Activated naive CD4-positive, alpha-beta T cell treated with Interleukin-2 at 50 U/mL for 16 hours (primary cell): Measurements from ENCODE around the gene FLII.
"Not testable (repeated sequence)": the region's sequence is repeated elsewhere in the genome, so short reads cannot be mapped to it uniquely, and the experiment has no call there.

Experiments
- DNase-seq: peaks from one replicate; pipeline ENCODE4 v3.0.0-alpha.2; 2020

Gene FLII

DNA sequence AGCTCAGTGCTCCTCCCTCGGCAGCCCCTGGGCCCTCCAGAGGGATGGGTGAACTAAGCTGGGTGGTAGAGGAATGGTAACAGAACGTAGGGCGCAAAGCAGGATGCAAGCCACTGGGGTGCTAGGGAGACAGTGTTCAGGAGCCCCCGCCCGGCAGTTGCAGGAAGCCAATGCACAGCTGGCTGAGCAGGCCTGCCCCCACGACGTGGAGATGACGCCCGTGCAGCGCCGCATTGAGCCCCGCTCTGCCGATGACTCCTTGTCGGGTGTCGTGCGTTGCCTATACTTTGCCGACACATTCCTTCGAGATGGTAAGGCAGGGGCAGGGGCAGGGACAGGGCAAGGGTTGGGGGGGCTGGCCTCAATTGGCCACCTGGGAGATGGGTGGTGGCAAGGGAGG is 20.2 kb downstream of the FLII start:
- no peak for DNase-seq

DNA sequence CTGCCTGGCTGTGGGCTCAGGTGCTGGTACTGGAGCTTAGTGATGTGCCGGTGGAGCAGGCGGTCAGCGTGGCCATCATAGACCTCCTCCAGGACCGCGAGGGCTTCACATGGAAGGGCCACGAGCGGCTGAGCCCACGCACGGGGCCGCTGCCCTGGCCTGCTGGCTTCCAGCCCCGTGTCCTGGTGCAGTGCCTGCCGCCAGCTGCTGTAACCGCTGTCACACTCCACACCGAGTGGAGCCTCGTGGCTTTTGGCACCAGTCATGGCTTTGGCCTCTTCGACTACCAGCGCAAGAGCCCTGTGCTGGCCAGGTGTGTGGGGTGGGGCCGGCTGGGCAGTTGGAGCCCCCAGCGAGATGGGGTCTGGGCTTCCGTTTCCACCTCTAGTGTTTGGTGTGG is 21.1 kb downstream of the FLII start:
- DNase-seq = no peak

DNA sequence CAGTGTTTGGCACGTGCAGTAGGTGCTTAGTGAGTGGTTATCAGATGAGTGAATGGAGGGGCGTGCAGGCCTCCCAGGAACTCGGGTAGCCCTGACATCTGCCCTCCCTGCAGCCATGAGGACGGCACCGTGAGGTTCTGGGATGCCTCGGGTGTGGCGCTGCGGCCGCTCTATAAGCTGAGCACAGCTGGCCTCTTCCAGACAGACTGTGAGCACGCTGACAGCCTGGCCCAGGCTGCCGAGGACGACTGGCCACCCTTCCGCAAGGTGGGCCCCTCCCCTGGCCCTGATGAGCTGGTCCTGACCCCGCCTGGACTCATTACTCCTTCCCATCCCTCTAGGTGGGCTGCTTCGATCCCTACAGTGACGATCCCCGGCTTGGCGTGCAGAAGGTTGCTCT is 22.0 kb downstream of the FLII start:
- DNase-seq = no peak

DNA sequence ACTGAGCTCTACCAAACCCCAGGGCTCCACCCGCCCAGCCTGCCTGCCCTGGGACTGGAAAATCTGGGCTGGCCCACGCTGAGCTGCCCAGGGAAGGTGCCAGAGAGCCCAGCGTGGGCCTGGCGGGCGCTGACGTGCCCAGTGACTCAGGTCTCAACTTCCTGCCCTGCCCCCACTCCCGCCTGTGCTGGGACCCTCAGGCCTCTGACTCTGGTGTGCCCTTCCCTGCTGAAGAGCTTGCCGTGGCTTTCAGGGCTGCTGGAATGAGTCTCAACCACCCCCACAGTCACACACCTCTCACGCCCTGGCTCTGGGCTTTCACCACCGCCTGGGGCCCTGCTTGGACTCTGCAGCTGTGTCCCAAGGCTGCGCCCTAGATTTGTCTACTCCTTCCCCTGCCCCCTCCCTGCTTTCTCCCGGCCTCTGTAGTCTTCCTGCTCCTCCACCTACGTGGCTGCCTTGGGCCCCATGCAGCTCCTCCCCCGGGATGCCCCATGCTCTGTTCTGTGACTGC is 22.7 kb downstream of the FLII start:
- peak; percentile 45 for DNase-seq

DNA sequence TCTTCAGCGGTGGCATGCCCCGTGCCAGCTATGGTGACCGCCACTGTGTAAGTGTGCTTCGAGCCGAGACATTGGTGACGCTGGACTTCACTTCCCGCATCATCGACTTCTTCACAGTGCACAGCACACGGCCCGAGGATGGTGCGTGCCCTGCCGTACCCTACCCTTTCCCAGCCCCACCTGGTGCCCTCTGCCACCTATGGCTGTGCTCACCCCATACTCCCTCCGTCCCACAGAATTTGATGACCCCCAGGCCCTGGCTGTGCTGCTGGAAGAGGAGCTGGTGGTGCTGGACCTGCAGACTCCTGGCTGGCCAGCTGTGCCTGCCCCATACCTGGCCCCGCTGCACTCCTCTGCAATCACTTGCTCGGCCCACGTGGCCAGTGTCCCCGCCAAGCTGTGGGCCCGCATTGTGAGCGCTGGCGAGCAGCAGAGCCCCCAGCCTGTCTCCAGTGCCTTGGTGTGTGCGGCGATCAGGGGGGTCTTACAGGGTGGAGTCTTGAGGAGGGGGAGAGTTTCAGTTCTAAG is 23.6 kb downstream of the FLII start:
- no peak for DNase-seq

DNA sequence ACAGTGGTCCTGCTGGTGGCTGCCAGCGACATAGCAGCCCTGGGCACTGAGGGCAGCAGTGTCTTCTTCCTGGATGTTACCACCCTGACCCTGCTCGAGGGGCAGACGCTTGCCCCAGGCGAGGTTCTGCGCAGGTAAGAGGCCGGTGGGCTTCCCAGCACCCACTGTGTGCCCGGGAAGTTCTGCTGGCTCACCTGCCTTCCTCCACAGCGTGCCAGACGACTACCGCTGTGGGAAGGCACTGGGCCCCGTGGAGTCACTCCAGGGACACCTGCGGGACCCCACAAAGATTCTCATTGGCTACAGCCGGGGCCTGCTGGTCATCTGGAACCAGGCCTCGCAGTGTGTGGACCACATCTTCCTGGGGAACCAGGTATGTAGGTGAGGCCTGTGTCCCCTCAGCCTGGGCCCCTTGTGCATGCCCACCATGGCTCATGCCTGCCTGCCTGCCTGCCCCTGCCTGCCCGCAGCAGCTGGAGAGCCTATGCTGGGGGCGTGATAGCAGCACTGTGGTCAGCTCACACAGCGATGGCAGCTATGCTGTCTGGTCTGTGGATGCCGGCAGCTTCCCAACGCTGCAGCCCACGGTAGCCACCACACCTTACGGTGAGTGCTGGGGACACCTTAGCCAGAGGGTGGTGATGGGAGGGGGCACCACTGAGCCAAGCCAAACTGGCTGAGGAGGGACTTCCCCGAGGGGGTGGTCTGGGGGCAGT is 24.6 kb downstream of the FLII start:
- DNase-seq = no peak

DNA sequence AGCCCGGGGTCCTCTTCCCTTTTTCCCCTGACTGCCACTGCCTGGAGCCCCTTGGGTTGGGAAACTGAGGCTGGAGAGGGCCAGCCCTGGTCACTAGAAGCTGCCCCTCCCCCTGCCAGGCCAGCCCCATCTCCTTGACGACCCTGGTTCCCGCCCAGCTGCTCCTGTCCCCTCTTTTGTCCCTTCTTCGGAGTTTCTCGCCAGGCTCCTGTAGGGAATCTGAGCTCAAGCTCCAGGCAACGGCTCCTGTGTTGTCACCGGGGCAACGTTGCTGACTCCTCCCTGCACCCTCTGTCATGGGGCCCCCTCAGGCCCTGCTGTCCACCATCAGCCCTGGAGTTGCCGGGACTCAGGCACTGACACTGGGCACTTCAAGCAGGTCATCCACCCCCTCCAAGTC is 27.4 kb downstream of the FLII start:
- no peak for DNase-seq

DNA sequence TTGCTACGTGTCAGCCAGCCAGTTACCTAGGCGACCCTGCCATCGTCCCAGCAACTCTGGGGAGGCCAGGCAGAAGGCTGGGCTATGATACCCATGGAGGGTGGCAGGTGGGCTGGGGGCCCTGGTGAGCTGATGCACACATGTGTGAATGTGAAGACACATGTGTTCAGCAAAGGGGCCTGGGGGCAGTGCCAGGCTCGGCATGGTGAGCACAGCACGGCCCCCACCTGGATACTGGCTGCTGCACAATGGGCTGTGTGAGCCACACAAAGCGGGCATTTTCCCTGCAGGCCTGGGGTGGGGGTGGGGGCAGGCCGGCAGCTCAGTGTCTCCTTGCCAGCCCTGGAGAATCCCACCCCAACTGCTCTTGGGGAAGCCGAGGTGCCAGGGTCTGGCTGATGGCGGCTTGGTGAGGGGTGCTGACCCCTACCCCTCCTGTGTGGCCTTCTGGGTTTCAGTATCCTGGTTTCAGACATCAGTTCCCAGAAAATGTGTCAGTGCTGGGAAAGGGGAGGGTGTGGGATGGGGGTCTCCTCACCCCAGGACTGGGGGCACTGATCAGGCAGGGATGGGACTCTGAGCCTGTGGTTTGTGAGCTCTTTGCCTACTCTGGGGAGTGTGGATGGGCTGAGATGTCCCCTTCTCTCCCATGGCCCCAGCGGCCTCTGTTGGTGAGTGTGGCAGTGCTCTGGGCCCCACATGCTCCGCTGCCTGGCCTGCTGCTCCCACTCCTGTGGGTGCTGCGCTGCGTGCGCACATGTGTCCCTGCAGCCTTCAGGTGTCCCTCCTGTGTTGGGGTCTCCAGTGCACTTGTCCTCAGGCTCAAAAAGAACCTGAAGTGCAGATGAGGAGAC is 28.0 kb downstream of the FLII start:
- no peak for DNase-seq

DNA sequence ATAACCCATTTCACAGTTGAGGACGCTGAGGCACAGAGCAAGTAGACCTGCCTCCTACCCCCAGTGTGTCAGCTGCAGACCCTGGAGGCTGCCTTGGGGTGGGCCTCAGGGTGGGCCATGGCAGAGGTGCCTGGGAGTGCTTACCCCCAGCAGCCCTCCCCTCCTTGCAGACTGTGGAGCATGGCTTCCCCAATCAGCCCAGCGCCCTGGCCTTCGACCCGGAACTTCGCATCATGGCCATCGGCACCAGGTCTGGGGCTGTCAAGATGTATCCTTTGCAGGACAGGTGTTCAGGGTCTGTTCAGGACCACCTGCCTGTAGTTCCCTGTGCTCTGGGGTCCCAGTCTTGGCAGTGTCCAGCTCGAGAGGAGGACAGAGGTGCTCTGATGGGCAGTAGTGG is 28.8 kb downstream of the FLII start:
- no peak for DNase-seq

DNA sequence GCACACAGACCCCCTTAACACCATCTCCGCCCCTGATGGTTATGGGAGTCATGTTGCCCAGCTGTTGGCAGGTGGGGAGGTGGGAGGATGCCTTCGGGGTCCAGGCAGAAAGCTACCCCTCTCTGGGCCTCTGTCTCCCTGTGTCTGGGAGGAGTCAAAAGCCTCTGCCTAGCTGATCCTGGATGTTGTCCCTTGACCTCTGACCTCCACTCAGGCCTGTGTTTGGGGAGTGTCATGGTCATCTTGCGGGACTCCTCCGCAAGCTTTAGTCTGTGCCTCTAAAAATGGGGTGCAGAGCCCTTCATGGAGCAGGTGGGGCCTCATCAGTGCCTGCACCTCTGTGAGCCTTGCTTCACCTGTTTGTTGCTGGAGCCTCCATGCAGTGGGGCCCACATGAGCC is 29.3 kb downstream of the FLII start:
- DNase-seq = no peak

DNA sequence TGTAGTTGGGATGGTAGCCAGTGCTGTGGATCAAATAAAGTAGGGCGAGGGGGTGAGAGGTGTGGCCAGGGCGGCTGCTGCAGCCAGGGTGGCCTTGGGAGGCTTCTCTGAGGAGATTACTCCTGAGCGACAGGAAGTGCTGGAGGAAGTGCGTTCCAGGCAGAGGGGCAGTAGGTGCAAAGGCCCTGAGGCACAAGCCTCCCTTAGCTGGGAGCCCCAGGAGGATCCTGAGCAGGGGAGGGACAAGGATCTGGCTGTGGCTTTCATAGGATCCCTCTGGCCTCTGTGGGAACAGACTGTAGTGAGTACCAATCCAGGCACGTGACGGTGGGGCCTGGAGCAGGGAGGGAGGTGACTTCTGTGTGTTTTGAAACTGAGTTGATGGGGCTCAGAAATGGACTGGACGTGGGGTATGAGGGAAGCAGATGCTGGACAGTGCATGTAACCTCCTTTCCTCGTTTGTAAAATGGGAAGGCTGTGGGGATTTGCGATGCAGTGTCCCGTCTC is 30.3 kb downstream of the FLII start:
- DNase-seq = no peak

DNA sequence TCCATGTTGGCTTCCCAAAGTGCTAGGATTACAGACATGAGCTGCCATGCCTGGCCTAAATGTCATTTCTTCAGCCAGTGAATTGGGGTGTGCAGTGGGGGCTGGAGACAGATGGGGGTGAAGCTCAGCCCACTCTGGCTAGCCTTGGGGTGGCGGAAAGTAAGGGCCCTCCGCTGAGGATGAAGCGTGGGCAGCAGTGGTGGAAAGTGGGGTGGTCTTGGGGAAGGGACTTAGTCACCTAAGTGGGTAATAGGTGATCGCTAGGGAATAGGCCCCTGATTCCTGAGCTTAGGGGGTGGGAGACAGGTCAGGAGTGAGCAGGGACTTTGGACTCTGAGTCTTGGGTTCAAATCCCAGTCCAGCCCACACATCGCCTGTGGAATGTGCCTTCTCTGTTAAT is 30.9 kb downstream of the FLII start:
- no peak for DNase-seq

DNA sequence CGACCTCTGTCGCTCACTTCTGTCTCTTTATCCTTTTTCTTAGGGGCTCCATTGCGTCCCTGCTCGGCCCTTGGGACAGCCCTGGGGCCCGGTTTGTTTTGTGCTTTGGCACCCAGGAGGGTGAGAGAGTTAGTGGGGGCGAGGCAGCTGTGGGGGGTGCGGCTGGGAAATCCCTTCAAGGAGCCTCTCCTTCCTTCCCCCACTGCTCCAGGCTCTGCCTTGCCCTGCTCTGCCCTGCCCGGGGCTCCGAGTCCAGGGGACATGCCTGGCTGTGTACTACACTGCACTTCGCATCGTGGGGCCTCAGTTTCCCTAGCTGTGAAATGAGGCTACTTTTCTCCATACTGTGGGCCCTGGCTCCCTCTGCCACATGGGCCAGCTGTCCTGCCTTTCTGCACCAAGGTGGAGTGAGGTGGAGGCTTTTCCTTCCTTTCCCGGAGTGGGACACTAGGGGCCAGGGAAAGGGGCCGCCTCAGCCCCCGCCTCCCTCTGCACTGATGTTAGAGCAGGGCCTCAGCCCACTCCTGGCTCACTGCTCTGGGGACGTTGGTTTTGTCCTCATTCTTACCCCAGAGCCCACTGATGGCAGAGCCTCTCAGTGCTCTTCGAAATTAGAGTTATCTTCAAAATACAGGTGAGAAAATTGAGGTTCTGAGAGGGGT is 32.1 kb downstream of the FLII start:
- DNase-seq = no peak

DNA sequence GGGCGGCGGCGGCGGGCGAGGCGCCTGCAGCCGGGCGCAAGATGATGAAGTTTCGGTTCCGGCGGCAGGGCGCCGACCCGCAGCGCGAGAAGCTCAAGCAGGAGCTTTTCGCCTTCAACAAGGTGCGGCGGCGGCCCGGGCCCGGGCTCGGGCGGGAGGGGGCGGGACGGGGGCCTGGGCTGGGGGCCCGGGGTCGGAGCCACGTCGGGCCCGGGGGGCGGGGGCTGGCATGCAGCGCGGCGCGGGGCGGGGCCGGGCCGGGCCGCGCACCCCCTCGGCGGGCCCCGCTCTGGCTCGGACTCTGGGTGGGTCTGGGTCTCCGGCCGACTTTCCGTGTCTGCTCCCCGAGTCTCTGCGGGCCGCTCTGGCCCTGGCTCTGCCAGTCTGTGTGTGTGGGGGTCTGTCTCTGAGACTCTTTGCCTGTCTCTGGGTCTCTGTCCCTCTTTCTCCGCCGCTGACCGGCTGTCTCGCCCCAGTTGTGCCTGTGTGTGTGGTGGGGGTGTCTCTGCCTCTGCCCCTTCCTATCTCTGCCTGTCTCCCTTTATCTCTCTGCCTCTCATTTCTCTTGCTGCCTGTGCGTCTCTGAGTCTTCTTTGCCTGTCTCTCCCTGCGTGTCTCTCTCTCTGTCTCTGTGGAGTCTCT is 32.8 kb downstream of the FLII start:
- no peak for DNase-seq

DNA sequence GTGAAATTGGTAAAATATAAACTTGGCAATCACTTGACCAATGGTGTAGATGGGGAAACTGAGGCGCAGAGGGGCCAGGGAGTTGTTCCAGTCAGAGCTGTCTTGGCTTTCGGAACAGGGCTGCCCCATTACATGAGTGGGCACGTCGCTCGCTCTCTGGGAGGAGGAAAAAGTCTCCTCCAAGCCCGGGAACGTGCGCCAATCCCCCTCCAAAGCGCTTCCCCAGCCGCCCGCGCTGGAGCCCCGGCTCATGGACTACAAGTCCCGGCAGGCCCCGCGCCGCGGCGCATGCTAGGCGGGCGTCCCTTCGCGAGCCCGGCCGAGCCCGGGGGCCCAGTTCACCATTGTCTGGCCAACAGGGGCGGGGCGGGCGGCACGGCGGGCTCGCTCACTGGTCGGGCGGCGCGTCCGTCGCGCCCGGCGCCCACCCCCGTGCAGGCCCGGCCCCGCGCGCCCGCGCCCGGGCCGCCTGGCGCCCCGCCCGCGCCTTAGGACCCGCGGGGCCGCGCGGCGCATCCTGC is 33.4 kb downstream of the FLII start, which contains the start of gene LLGL1:
Gene LLGL1, plus strand, starts transcription at position 515 of the 521 bp plus-strand sequence. CDS start 48 bp downstream, outside the sequence.
- peak; percentile 95 for DNase-seq

DNA sequence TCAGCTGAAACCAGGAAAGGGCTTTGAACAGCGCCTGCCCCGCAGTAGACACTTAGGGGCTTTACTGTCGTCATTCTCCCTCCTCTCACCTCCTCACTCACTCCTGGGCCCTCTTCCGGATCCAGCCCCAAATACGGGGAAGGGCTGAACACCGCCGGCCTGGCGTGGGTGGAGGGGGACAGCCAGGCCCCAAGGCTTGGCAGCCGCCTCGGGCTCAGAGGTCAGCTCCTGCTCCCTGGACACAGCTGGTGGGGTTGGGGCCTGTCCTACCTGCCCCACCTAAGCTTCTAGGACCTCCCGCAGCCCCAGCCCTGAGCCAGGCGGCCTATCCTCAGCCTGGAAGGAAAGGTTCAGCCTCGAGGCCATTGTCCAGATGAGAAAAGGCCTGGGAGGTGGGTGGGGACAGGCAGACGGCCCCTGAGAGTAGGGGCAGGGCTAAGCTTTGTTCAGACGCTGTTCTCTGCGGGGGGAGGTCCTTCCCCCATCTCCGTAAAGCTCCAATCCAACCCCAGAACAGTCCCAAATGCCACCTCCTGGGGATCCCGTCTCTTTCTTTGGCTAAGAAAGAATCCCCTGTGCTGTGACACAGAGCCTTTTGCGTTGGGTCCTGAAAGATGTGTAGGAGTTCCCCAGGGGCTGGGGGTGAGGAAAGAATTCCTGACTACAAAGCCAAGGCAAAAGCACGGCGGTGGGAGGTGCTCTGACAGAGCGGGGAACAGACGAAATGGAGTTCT is 34.0 kb downstream of the FLII start:
- no peak for DNase-seq

DNA sequence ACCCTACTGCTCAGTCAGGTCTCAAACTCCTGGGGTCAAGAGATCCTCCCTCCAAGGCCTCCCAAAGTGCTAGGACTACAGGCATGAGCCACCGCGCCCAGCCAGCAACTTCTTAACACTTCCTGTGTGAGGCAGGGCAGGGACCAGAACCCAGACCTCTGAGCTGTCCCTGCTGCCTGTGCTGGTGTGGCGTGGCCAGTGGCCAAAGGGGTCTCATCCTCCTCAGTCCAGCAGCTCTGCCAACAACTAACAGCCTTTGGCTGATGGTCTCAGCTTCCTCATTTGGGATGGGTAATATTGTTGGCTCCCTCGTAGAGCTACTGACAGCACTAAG is 34.5 kb downstream of the FLII start:
- no peak for DNase-seq

DNA sequence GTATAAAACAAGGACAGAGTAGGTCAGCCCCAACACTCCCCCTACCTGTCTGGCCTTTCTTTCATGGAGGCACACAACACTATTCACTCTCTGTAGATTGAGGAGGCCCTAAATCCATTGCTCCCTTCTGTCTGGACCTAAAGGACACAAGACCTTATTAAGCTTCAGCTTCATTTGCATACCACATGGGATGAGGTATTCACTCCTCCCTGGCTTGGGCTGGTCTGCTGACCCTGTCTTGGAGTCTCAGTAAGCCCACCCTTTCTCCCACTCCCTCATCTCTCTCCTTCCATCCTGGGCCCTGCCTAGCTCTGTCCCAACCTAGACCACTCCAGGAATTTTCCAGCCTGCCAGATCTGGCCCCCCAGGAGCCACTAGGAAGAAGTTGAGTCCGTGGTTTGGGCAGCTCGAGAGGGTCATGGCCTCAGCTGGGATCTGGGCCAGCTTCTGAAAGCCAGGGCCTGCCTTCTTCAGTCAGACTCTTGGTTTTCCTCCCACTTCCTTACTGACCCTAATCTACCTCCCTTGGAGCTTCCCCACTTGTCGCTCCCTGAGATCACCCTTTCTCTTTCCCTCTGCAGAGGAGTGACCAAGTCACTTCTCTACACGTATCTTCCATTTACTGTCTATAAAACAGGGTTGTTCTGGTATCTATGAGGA is 39.7 kb downstream of the FLII start:
- no peak for DNase-seq

DNA sequence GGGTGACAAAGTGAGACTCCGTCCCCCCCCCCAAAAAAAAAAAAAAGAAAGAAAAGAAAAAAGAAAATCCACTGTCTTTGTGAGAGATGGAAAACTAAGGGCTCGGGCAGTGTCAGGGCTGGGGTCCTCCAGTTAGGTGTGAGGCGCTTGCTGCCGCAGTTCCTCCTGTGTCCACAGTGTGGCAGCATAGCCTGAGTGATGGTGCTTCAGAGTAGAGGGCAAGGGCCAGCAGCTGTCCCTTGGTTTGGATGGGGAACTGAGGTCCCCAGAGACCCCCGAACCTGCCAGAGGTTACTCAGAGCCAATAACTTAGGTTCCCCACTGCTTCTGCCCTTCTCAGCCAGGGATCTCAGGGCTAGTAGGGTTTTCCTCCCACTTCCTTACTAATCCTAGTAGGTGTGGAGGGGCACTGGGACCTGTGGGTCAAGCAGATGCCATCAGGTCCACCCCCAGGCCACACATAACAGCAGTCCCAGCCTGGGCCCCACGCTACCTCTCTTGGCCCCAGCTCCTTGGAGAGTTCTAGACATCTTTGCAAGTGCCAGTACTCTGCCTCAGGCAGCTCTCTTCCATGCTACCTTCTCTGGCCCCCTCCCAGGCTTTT is 41.0 kb downstream of the FLII start:
- peak; percentile 78 for DNase-seq

DNA sequence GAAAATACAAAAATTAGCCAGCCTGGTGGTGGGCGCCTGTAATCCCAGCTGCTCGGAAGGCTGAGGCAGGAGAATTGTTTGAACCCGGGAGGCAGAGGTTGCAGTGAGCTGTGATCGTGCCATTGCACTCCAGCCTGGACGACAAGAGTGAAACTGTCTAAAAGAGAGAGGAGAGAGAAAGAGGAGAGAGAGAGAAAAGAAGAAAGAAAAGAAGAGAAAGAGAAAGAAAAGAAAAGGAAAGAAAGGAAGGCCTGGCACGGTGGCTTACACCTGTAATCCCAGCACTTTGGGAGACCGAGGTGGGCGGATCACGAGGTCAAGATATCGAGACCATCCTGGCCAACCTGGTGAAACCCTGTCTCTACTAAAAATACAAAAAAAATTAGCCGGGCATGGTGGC is 41.6 kb downstream of the FLII start:
- not testable (repeated sequence) for DNase-seq
